PC-3 (cell line): Measurements from ENCODE around the gene DGKI. TPM values are rescaled to one million over a fixed set of nuclear protein-coding genes. Genes with fewer than 3 reads are reported as not detected.

Experiments
- ATAC-seq: fragments of 200-7000 bp; cut with Tn5 transposase; 2 replicates; pipeline ENCODE4 v1.9.1; 2020; ENCODE audit warnings: mild to moderate bottlenecking, moderate library complexity
- BruUV-seq: library from RNA; stranded (reverse); fragments of 400-500 nt; replicated peaks from 2 replicates; lab custom pipeline; 2021; lab: Mats Ljungman, UMichigan
- CTCF ChIA-PET: fragments of 300-600 bp; sonication (Branson Sonifier 250); formaldehyde crosslinking; loops from one replicate; lab custom pipeline; 2022; ENCODE audit warnings: antibody characterized with exemption; lab: Charles Lee
- POLR2A ChIA-PET: fragments of 300-600 bp; sonication (Branson Sonifier 250); formaldehyde crosslinking; loops from one replicate; lab custom pipeline; 2022; ENCODE audit warnings: antibody characterized with exemption; ENCODE audit not compliant: unreplicated experiment; lab: Charles Lee
- DNase-seq: peaks from one replicate; pipeline ENCODE4 v3.0.0-alpha.2; 2015
- H2AFZ ChIP-seq: fragments of 300-600 bp; sonication (generic); 2 replicates; pipeline ENCODE4 v1.6.0; 2016; ENCODE audit warnings: antibody characterized with exemption, low read length
- H3F3A ChIP-seq: fragments of 300-600 bp; sonication (generic); one replicate; pipeline ENCODE4 v1.6.0; 2017; ENCODE audit warnings: antibody characterized with exemption, low read length, control low read depth, mild to moderate bottlenecking; ENCODE audit not compliant: unreplicated experiment
- H3K27ac ChIP-seq: fragments of 300-600 bp; sonication (generic); 2 replicates; pipeline ENCODE4 v1.5.1; 2016; ENCODE audit warnings: mild to moderate bottlenecking, low read length
- H3K27me3 ChIP-seq: fragments of 300-600 bp; sonication (generic); 2 replicates; pipeline ENCODE4 v1.6.1; 2016; ENCODE audit warnings: low read length, mixed read lengths
- H3K36me3 ChIP-seq: fragments of 300-600 bp; sonication (generic); 2 replicates; pipeline ENCODE4 v1.6.1; 2016; ENCODE audit warnings: low read depth, mixed run types, low read length, mixed read lengths
- H3K4me1 ChIP-seq: fragments of 300-600 bp; sonication (generic); 2 replicates; pipeline ENCODE4 v1.5.1; 2016; ENCODE audit warnings: low read length; ENCODE audit not compliant: insufficient read depth
- H3K4me2 ChIP-seq: fragments of 300-600 bp; sonication (generic); 2 replicates; pipeline ENCODE4 v1.6.0; 2016; ENCODE audit warnings: low read length
- H3K4me3 ChIP-seq: fragments of 300-600 bp; sonication (generic); 2 replicates; pipeline ENCODE4 v1.5.1; 2016; ENCODE audit warnings: mild to moderate bottlenecking, low read length, mixed read lengths
- H3K79me2 ChIP-seq: fragments of 300-600 bp; sonication (generic); 2 replicates; pipeline ENCODE4 v1.6.1; 2017; ENCODE audit warnings: low read length, mixed read lengths
- H3K9ac ChIP-seq: fragments of 300-600 bp; sonication (generic); 2 replicates; pipeline ENCODE4 v1.6.0; 2016; ENCODE audit warnings: mild to moderate bottlenecking, low read length
- H3K9me2 ChIP-seq: fragments of 300-600 bp; sonication (generic); replicated peaks from 2 replicates; pipeline ENCODE4 v1.6.1; 2016; ENCODE audit warnings: mixed run types, low read length, mixed read lengths
- H3K9me3 ChIP-seq: fragments of 300-600 bp; sonication (generic); 2 replicates; pipeline ENCODE4 v1.6.1; 2016; ENCODE audit warnings: low read length, mixed read lengths
- H4K20me1 ChIP-seq: fragments of 300-600 bp; sonication (generic); 2 replicates; pipeline ENCODE4 v1.6.1; 2016; ENCODE audit warnings: low read length, mixed read lengths
- CTCF ChIP-seq: fragments of 300-600 bp; sonication (generic); conservative IDR thresholded peaks from 2 replicates; pipeline ENCODE4 v1.5.1; 2017; ENCODE audit warnings: antibody characterized with exemption, low read depth, mild to moderate bottlenecking, low read length
- EZH2 ChIP-seq: fragments of 300-600 bp; sonication (generic); IDR thresholded peaks from one replicate; pipeline ENCODE4 v1.6.1; 2017; ENCODE audit warnings: antibody characterized with exemption, mild to moderate bottlenecking, low read length; ENCODE audit not compliant: unreplicated experiment
- EZH2phosphoT487 ChIP-seq: fragments of 300-600 bp; sonication (generic); IDR thresholded peaks from 2 replicates; pipeline ENCODE4 v1.6.1; 2018; ENCODE audit warnings: mild to moderate bottlenecking, antibody characterized with exemption, low read length, borderline replicate concordance
- intact Hi-C: fragments of 100-400 bp; cut with micrococcal nuclease; formaldehyde crosslinking; loops from 2 replicates; pipeline ENCODE4 v1.9.0; 2023
- total RNA-seq: library from RNA; depleted of rRNA; stranded (reverse); fragments of >200 nt; gene quantifications from 2 replicates; pipeline ENCODE4 v1.2.3, GENCODE V29; 2014

Gene DGKI
- total RNA-seq, 1 experiment from 2014 or later: not detected

GRCh38 chr7:137774793-137775201 is 72.0 kb downstream of the DGKI start:
- H3K9ac ChIP-seq: no peak overlapping the region
- no peaks in the 10 kb centered on the region for H3K36me3 ChIP-seq
- no peak overlapping the region for H3K27ac ChIP-seq
- H3K27me3 ChIP-seq: peaks cover 31% of the 10 kb centered on the region
- POLR2A ChIA-PET: interaction anchor here (0.6 to 0.7 kb wide), 2 partner anchors 9 to 1851 kb away, joined by 4 to 9 read pairs; no protein-coding TSS in a partner anchor
- intact Hi-C loops: no loop called here
- H2AFZ ChIP-seq: no peak overlapping the region
- ATAC-seq: no peak
- H3K79me2 ChIP-seq: no peaks in the 10 kb centered on the region
- H3F3A ChIP-seq: no peaks in the 10 kb centered on the region
- no peak overlapping the region for H3K4me3 ChIP-seq
- DNase-seq: peak; percentile 15
- CTCF ChIA-PET: interaction anchor here (0.6 kb wide), 1 partner anchor 27 kb away, joined by 4 read pairs; no protein-coding TSS in a partner anchor
- no peaks in the 10 kb centered on the region for H4K20me1 ChIP-seq
- TF ChIP-seq EZH2: no peak
- TF ChIP-seq CTCF: no peak
- TF ChIP-seq EZH2phosphoT487: no peak
- H3K4me2 ChIP-seq: 0 out of 2 replicates have a peak overlapping the region, but pooled peaks have one; percentile 43
- no peaks in the 10 kb centered on the region for H3K9me3 ChIP-seq
- H3K4me1 ChIP-seq: peaks cover 6% of the 10 kb centered on the region; the same call in 1 of the 2 replicates
- BruUV-seq: no TSS peak
- no peaks in the 10 kb centered on the region for H3K9me2 ChIP-seq

GRCh38 chr7:137772748-137773147 is 74.0 kb downstream of the DGKI start:
- Histone ChIP-seq H3K9me3 (no peaks in the 10 kb centered on the region), H3K4me2 (no peak overlapping the region), H3K79me2 (no peaks in the 10 kb centered on the region), H3K4me3 (no peak overlapping the region), H3K9ac (no peak overlapping the region), H3K4me1 (peaks cover 6% of the 10 kb centered on the region; the same call in 1 of the 2 replicates), H3F3A (no peaks in the 10 kb centered on the region), H4K20me1 (no peaks in the 10 kb centered on the region), H3K36me3 (no peaks in the 10 kb centered on the region), H2AFZ (no peak overlapping the region), H3K9me2 (no peaks in the 10 kb centered on the region), H3K27ac (no peak overlapping the region), H3K27me3 (peaks cover 31% of the 10 kb centered on the region)
- CTCF ChIA-PET: no interaction called here
- no peak for TF ChIP-seq CTCF
- ATAC-seq (no peak), DNase-seq (peak; percentile 32)
- intact Hi-C loops: no loop called here
- no TSS peak for BruUV-seq
- POLR2A ChIA-PET: no interaction called here

DNA sequence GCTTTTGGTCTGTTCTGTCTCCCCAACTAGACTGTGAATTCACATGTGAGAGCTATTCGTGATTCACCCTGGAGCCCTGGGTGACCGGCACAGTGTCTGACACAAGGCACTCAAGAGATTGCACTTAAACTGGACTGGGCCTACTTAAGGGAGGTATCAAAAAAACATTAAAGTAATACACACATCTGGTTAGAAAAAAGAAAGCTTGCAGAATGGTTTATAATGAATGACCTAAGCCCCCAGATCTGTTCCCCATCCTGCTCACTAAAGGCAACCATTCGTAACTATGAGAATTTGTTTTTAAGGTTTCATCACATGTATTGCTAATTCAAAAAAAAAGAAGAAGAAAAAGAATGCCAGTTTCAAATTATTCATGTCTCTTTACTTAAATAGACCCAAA is 74.5 kb downstream of the DGKI start:
- 0 out of 2 replicates have a peak overlapping the region, but pooled peaks have one; percentile 25 for H3K27ac ChIP-seq
- TF ChIP-seq EZH2 (no peak), CTCF (no peak)
- CTCF ChIA-PET: no interaction called here
- DNase-seq (no peak), ATAC-seq (no peak)
- H3K4me2 ChIP-seq: no peak overlapping the region
- peaks cover 33% of the 10 kb centered on the region for H3K27me3 ChIP-seq
- H3K4me1 ChIP-seq: peaks cover 6% of the 10 kb centered on the region; the same call in 1 of the 2 replicates
- H3K9me3 ChIP-seq: no peaks in the 10 kb centered on the region
- no peak overlapping the region for H2AFZ ChIP-seq
- no peaks in the 10 kb centered on the region for H4K20me1 ChIP-seq
- no peak overlapping the region for H3K9ac ChIP-seq
- no peak overlapping the region for H3K4me3 ChIP-seq
- intact Hi-C loops: no loop called here
- H3F3A ChIP-seq: no peaks in the 10 kb centered on the region
- BruUV-seq: no TSS peak
- no peaks in the 10 kb centered on the region for H3K36me3 ChIP-seq
- no peaks in the 10 kb centered on the region for H3K79me2 ChIP-seq
- no peaks in the 10 kb centered on the region for H3K9me2 ChIP-seq
- POLR2A ChIA-PET: no interaction called here
